Stimulated activated naive CD8-positive, alpha-beta T cell treated with anti-CD3 and anti-CD28 coated beads, Interleukin-15, amount 100 ng/mL, for 72 hours (primary cell): Measurements from ENCODE around the gene QPRT.
"Not testable (repeated sequence)": the region's sequence is repeated elsewhere in the genome, so short reads cannot be mapped to it uniquely, and the experiment has no call there.

Experiments used
- ATAC-seq: fragments of 150-1000 bp; cut with Tn5 transposase; 2 replicates; pipeline ENCODE4 v1.10.0; 2021; ENCODE audit warnings: mild to moderate bottlenecking, moderate library complexity
- DNase-seq, 2 donors: peaks; one replicate each; pipeline ENCODE4 v3.0.0; 2021 to 2022
- H3K27ac Mint-ChIP-seq, 2 donors: one replicate each; pipeline ENCODE4 v1.8.0; 2022; ENCODE audit warnings: mild to moderate bottlenecking in 2 of 2, mixed read lengths in 2 of 2, moderate library complexity in 2 of 2
- H3K27me3 Mint-ChIP-seq: one replicate; pipeline ENCODE4 v1.8.0; 2022; ENCODE audit warnings: mixed read lengths
- H3K4me1 Mint-ChIP-seq: one replicate; pipeline ENCODE4 v1.8.0; 2022; ENCODE audit warnings: mild to moderate bottlenecking, mixed read lengths
- H3K4me3 Mint-ChIP-seq, 2 donors: one replicate each; pipeline ENCODE4 v1.8.0; 2022; ENCODE audit warnings: mild to moderate bottlenecking in 2 of 2, mixed read lengths in 2 of 2, moderate library complexity in 1 of 2
- H3K9me3 Mint-ChIP-seq, 2 donors: one replicate each; pipeline ENCODE4 v1.8.0; 2022; ENCODE audit warnings: mixed read lengths in 2 of 2

The QPRT gene

GRCh38 chr16:29653471-29653870, 25.5 kb upstream of the QPRT start:
- H3K4me3 Mint-ChIP-seq, result no peak overlapping the region
- no peak overlapping the region for H3K27ac Mint-ChIP-seq

GRCh38 chr16:29653890-29654289, 25.1 kb upstream of the QPRT start:
- H3K27ac Mint-ChIP-seq, H3K27me3 Mint-ChIP-seq, H3K4me3 Mint-ChIP-seq, ATAC-seq, H3K9me3 Mint-ChIP-seq, DNase-seq: not testable (repeated sequence)
- H3K4me1 Mint-ChIP-seq, result peaks cover 19% of the 10 kb centered on the region

More at GRCh38 chr16:29653471-29653870, 25.5 kb upstream of the QPRT start:
- Mint-ChIP-seq H3K27me3 (no peaks in the 10 kb centered on the region), H3K4me1 (peaks cover 19% of the 10 kb centered on the region), H3K9me3 (no peaks in the 10 kb centered on the region)
- ATAC-seq (no peak), DNase-seq (no peak)

- Mint-ChIP-seq H3K4me3 (no peak overlapping the region), H3K27ac (peak overlapping the region in 1 of 2 donors; percentile 12), H3K9me3 (no peaks in the 10 kb centered on the region), H3K4me1 (peaks cover 20% of the 10 kb centered on the region), H3K27me3 (no peaks in the 10 kb centered on the region)
- no peak for ATAC-seq
- no peak for DNase-seq
Measured at GRCh38 chr16:29656688-29657523, 22.1 kb upstream of the QPRT start.

- H3K4me3 Mint-ChIP-seq, result no peak overlapping the region
- DNase-seq (no peak), ATAC-seq (no peak)
- H3K9me3 Mint-ChIP-seq, result no peaks in the 10 kb centered on the region
- H3K4me1 Mint-ChIP-seq, result peaks cover 26% of the 10 kb centered on the region
- no peaks in the 10 kb centered on the region for H3K27me3 Mint-ChIP-seq
- peak overlapping the region in 1 of 2 donors; percentile 59 for H3K27ac Mint-ChIP-seq
Measured at GRCh38 chr16:29658705-29659104, 20.3 kb upstream of the QPRT start.

GRCh38 chr16:29662000-29662728, 16.8 kb upstream of the QPRT start:
- peak overlapping the region; percentile 51 to 98 for H3K27ac Mint-ChIP-seq
- DNase-seq (no peak), ATAC-seq (no peak)
- H3K4me3 Mint-ChIP-seq, result peak overlapping the region; percentile 97 to 98
- H3K27me3 Mint-ChIP-seq, result no peaks in the 10 kb centered on the region
- peaks cover 57% of the 10 kb centered on the region for H3K4me1 Mint-ChIP-seq
- H3K9me3 Mint-ChIP-seq, result no peaks in the 10 kb centered on the region

GRCh38 chr16:29662729-29663015, 16.3 kb upstream of the QPRT start:
- H3K4me1 Mint-ChIP-seq, result peaks cover 62% of the 10 kb centered on the region
- DNase-seq, result peak; percentile 48 to 68
- peak overlapping the region; percentile 97 to 98 for H3K4me3 Mint-ChIP-seq
- peak overlapping the region; percentile 49 to 98 for H3K27ac Mint-ChIP-seq
- peak; percentile 50 for ATAC-seq
- H3K9me3 Mint-ChIP-seq, result no peaks in the 10 kb centered on the region
- no peaks in the 10 kb centered on the region for H3K27me3 Mint-ChIP-seq

GRCh38 chr16:29663016-29663806, 15.8 kb upstream of the QPRT start, which contains the start of gene SPN:
Gene SPN (plus strand): TSS chr16:29663247. CDS start chr16:29663729, 482 bp downstream.
- peaks cover 67% of the 10 kb centered on the region for H3K4me1 Mint-ChIP-seq
- H3K27ac Mint-ChIP-seq, result peak within 1 kb of the TSS; percentile 98
- peak; percentile 71 for ATAC-seq
- peak; percentile 53 to 71 for DNase-seq
- H3K4me3 Mint-ChIP-seq, result peak within 1 kb of the TSS; percentile 97 to 98
- no peaks in the 10 kb centered on the region for H3K27me3 Mint-ChIP-seq
- no peaks in the 10 kb centered on the region for H3K9me3 Mint-ChIP-seq

- ATAC-seq, result peak; percentile 52
- Mint-ChIP-seq H3K4me3 (peak overlapping the region; percentile 97 to 98), H3K4me1 (peaks cover 67% of the 10 kb centered on the region), H3K27me3 (no peaks in the 10 kb centered on the region), H3K27ac (peak overlapping the region; percentile 98), H3K9me3 (no peaks in the 10 kb centered on the region)
- DNase-seq, result peak in 1 of 2 donors; percentile 50
Measured at GRCh38 chr16:29663807-29664090, 15.2 kb upstream of the QPRT start.

GRCh38 chr16:29664091-29664921, 14.7 kb upstream of the QPRT start:
- peak; percentile 57 to 68 for DNase-seq
- peak overlapping the region; percentile 97 to 98 for H3K4me3 Mint-ChIP-seq
- H3K27ac Mint-ChIP-seq, result peak overlapping the region; percentile 98
- peak; percentile 48 for ATAC-seq
- H3K27me3 Mint-ChIP-seq, result no peaks in the 10 kb centered on the region
- peaks cover 68% of the 10 kb centered on the region for H3K4me1 Mint-ChIP-seq
- no peaks in the 10 kb centered on the region for H3K9me3 Mint-ChIP-seq

- DNase-seq, result peak in 1 of 2 donors; percentile 24
- Mint-ChIP-seq H3K27ac (peak overlapping the region; percentile 98), H3K4me3 (peak overlapping the region; percentile 97 to 98), H3K27me3 (no peaks in the 10 kb centered on the region), H3K4me1 (peaks cover 75% of the 10 kb centered on the region), H3K9me3 (no peaks in the 10 kb centered on the region)
- no peak for ATAC-seq
Measured at GRCh38 chr16:29665294-29666077, 13.5 kb upstream of the QPRT start.

- H3K4me1 Mint-ChIP-seq, result peaks cover 57% of the 10 kb centered on the region
Measured at GRCh38 chr16:29667322-29667610, 11.7 kb upstream of the QPRT start.

GRCh38 chr16:29667755-29668154, 11.2 kb upstream of the QPRT start:
- Mint-ChIP-seq H3K4me3 (no peak overlapping the region), H3K9me3 (no peaks in the 10 kb centered on the region), H3K4me1 (peaks cover 52% of the 10 kb centered on the region), H3K27me3 (no peaks in the 10 kb centered on the region), H3K27ac (no peak overlapping the region)
- ATAC-seq (no peak), DNase-seq (no peak)

More at GRCh38 chr16:29667322-29667610, 11.7 kb upstream of the QPRT start:
- H3K9me3 Mint-ChIP-seq, H3K27me3 Mint-ChIP-seq, ATAC-seq, DNase-seq: not testable (repeated sequence)
- peak overlapping the region; percentile 97 to 98 for H3K4me3 Mint-ChIP-seq
- H3K27ac Mint-ChIP-seq, result peak overlapping the region in 1 of 2 donors; percentile 59

GRCh38 chr16:29668267-29668666, 10.7 kb upstream of the QPRT start:
- ATAC-seq, result no peak
- no peaks in the 10 kb centered on the region for H3K9me3 Mint-ChIP-seq
- no peak overlapping the region for H3K4me3 Mint-ChIP-seq
- H3K27ac Mint-ChIP-seq, result no peak overlapping the region
- peaks cover 50% of the 10 kb centered on the region for H3K4me1 Mint-ChIP-seq
- DNase-seq, result no peak
- no peaks in the 10 kb centered on the region for H3K27me3 Mint-ChIP-seq

- peaks cover 22% of the 10 kb centered on the region for H3K4me1 Mint-ChIP-seq
- ATAC-seq (no peak), DNase-seq (no peak)
- no peaks in the 10 kb centered on the region for H3K27me3 Mint-ChIP-seq
- H3K4me3 Mint-ChIP-seq, result no peak overlapping the region
- H3K27ac Mint-ChIP-seq, result peak overlapping the region in 1 of 2 donors; percentile 39
- no peaks in the 10 kb centered on the region for H3K9me3 Mint-ChIP-seq
Measured at GRCh38 chr16:29673501-29673900, 5.5 kb upstream of the QPRT start.
